Measurements from ENCODE around the gene CNN2.

The CNN2 gene

DNA sequence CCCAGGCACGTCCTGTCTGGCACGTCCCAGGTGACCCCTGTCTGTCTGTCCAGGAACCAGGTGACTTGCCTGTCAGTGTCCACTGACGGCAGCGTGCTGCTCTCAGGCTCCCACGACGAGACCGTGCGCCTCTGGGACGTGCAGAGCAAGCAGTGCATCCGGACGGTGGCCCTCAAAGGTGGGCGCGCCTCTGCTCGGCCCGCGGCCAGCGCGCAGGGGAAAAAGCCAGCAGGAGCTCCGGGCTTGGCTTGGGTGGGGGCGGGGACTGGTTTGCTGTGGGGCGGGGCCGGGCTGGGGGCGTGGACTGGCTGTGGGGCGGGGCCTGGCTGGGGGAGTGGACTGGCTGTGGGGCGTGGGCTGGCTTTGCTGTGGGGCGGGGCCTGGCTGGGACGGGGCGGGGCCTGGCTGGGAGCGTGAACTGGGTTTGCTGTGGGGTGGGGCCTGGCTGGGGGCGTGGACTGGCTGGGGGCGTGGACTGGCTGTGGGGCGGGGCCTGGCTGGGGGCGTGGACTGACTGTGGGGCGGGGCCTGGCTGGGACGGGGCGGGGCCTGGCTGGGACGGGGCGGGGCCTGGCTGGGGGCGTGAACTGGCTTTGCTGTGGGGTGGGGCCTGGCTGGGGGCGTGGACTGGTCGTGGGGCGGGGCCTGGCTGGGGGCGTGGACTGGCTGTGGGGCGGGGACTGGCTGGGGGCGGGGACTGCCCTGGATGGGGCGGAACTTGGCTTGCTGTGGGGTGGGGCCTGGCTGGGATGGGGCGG is 35.1 kb upstream of the CNN2 start:
- DNase-seq (ENCODE audit: extremely low read depth, low read depth): no peak
- H3K4me3 ChIP-seq (replicated peaks; ENCODE audit: low read depth, low read length): no peak overlapping the region
- TF ChIP-seq, protein P1, sequence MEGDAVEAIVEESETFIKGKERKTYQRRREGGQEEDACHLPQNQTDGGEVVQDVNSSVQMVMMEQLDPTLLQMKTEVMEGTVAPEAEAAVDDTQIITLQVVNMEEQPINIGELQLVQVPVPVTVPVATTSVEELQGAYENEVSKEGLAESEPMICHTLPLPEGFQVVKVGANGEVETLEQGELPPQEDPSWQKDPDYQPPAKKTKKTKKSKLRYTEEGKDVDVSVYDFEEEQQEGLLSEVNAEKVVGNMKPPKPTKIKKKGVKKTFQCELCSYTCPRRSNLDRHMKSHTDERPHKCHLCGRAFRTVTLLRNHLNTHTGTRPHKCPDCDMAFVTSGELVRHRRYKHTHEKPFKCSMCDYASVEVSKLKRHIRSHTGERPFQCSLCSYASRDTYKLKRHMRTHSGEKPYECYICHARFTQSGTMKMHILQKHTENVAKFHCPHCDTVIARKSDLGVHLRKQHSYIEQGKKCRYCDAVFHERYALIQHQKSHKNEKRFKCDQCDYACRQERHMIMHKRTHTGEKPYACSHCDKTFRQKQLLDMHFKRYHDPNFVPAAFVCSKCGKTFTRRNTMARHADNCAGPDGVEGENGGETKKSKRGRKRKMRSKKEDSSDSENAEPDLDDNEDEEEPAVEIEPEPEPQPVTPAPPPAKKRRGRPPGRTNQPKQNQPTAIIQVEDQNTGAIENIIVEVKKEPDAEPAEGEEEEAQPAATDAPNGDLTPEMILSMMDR (IDR thresholded peaks at IDR 0.05; ENCODE audit: low read depth, low read length, missing control alignments): no peak

GRCh38 chr19:991932-992669 is 34.3 kb upstream of the CNN2 start:
- no peak overlapping the region for H3K4me3 ChIP-seq (replicated peaks; ENCODE audit: low read depth, low read length)
- TF ChIP-seq, protein P1 (IDR thresholded peaks at IDR 0.05; ENCODE audit: low read depth, low read length, missing control alignments): no peak
- DNase-seq (ENCODE audit: extremely low read depth, low read depth): no peak

DNA sequence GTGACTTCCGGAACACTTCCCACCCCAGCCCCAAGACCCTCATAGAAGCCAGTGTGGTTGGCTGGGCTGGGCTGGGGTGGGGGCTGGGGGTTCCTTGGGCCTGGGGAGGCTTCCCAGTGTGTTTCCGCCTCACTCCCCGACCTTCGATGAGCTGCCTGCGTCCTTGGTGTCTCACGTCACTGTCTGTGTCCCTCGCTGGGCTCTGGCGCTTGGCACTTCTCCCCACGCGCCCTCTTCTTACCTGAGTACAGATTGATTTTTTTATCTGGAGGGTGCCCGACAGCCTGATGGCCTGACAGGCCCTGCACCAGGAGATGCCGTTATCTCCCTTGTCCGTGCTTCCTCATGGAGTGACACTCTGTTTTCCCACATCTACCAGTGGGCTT is 33.7 kb upstream of the CNN2 start:
- DNase-seq (ENCODE audit: extremely low read depth, low read depth): no peak
- TF ChIP-seq, protein P1 (IDR thresholded peaks at IDR 0.05; ENCODE audit: low read depth, low read length, missing control alignments): no peak
- H3K4me3 ChIP-seq (replicated peaks; ENCODE audit: low read depth, low read length): no peak overlapping the region

DNA sequence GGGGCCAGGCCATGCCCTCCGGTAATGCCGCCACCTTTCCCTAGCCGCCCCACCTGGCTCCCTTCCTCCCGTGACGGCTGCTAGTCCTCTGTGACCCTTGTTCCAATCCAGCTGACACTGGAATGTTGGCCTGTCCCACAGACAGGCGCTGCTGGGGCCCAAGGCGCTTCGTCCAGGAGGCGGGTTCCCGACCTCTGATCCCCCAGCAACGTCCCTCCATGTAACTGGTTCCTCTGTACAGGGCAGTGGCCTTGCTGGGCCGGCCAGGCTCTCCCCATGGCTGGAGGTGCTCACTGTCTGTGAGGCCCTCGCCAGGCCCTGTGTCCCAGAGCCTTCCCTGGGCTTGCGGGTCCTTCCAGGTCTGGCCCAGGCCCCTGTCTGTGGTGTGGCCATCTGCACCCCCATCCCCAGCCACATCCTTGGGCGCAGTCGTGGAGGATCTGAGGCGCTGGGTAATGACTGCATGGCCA is 33.0 kb upstream of the CNN2 start:
- H3K4me3 ChIP-seq (replicated peaks; ENCODE audit: low read depth, low read length): no peak overlapping the region
- TF ChIP-seq, protein P1 (IDR thresholded peaks at IDR 0.05; ENCODE audit: low read depth, low read length, missing control alignments): no peak
- no peak for DNase-seq (ENCODE audit: extremely low read depth, low read depth)

GRCh38 chr19:993831-994393 is 32.5 kb upstream of the CNN2 start:
- DNase-seq (ENCODE audit: extremely low read depth, low read depth): no peak
- H3K4me3 ChIP-seq (replicated peaks; ENCODE audit: low read depth, low read length): no peak overlapping the region
- TF ChIP-seq, protein P1 (IDR thresholded peaks at IDR 0.05; ENCODE audit: low read depth, low read length, missing control alignments): no peak

DNA sequence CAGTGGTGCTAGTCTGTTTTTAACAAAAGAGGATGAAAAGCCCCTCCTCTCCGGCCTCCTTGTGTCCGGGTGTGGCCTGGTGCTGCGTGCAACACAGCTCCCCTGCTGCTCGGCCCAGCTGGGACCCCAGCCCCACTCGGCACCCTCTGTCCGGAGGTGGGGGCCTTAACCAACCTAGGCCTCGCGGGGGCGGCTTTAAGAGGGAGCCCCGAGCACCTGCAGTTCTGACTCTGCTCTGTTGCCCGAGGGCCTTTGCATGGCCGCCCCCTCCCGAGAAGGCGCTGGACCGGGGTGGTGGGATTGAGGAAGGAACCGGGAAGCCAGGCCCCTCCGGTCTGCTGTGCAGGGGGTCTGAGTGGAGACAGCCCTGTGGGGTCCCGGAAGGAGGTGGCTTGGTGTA is 31.9 kb upstream of the CNN2 start:
- TF ChIP-seq, protein P1 (IDR thresholded peaks at IDR 0.05; ENCODE audit: low read depth, low read length, missing control alignments): no peak
- no peak for DNase-seq (ENCODE audit: extremely low read depth, low read depth)
- no peak overlapping the region for H3K4me3 ChIP-seq (replicated peaks; ENCODE audit: low read depth, low read length)
